Lung (tissue), 12 donors: ENCODE results near the gene DNAJC5G. TPM values are rescaled to one million over a fixed set of nuclear protein-coding genes. Genes with fewer than 3 reads are reported as not detected.

ENCODE experiments used
- ATAC-seq: fragments of 200-7000 bp; cut with Tn5 transposase; one replicate; pipeline ENCODE4 v1.9.1; 2020; ENCODE audit warnings: moderate number of reproducible peaks; ENCODE audit not compliant: insufficient read depth, low FRiP score
- DNase-seq, 3 donors: peaks; one replicate each; pipeline ENCODE4 v3.0.0-alpha.2; 2013 to 2017
- H3K27ac ChIP-seq, 2 donors: one replicate each; pipeline ENCODE4 v1.5.1; 2013; ENCODE audit warnings: mild to moderate bottlenecking in 2 of 2, moderate library complexity in 2 of 2, control low read depth in 1 of 2, inconsistent platforms in 1 of 2, low read depth in 1 of 2, low read length in 1 of 2
- H3K27me3 ChIP-seq, 3 donors: one replicate each; pipeline ENCODE4 v1.5.1; 2013; ENCODE audit warnings: low read length in 2 of 3; ENCODE audit not compliant: control insufficient read depth in 3 of 3, insufficient read depth in 3 of 3
- H3K36me3 ChIP-seq, 4 donors: one replicate each; pipeline ENCODE4 v1.5.1; 2013; ENCODE audit warnings: low read length in 4 of 4, mild to moderate bottlenecking in 1 of 4, moderate library complexity in 1 of 4; ENCODE audit not compliant: control insufficient read depth in 4 of 4, insufficient read depth in 4 of 4
- H3K4me1 ChIP-seq, 5 donors: one replicate each; pipeline ENCODE4 v1.5.1; 2013; ENCODE audit warnings: low read length in 5 of 5, mild to moderate bottlenecking in 2 of 5, moderate library complexity in 1 of 5; ENCODE audit not compliant: control insufficient read depth in 5 of 5, insufficient read depth in 5 of 5
- H3K4me3 ChIP-seq: one replicate; pipeline ENCODE4 v1.5.1; 2013; ENCODE audit warnings: mild to moderate bottlenecking, control low read depth, moderate library complexity
- H3K9ac ChIP-seq, 2 donors: one replicate each; pipeline ENCODE4 v1.5.1; 2013; ENCODE audit warnings: low read length in 2 of 2, control low read depth in 1 of 2; ENCODE audit not compliant: insufficient read depth in 1 of 2
- H3K9me3 ChIP-seq, 4 donors: one replicate each; pipeline ENCODE4 v1.5.1; 2013; ENCODE audit warnings: low read length in 3 of 4, mild to moderate bottlenecking in 1 of 4, moderate library complexity in 1 of 4; ENCODE audit not compliant: control insufficient read depth in 4 of 4, insufficient read depth in 3 of 4
- CTCF ChIP-seq: IDR thresholded peaks from 2 replicates; pipeline ENCODE4 v1.5.1; 2012; ENCODE audit warnings: mild to moderate bottlenecking; ENCODE audit errors: control extremely low read depth, extremely low read depth
- WGBS, 2 donors: extraction: QIAGEN DNeasy Blood & Tissue Kit; methylation state at CpG; one replicate each; pipeline ENCODE4 v1.1.7; 2013; 5-methylcytosine and 5-hydroxymethylcytosine counted together
- polyA plus RNA-seq, 2 donors: library from polyadenylated mRNA; stranded (reverse); fragments of 200-250 nt; gene quantifications; one replicate each; pipeline ENCODE4 v1.2.1, GENCODE V29; 2013
- total RNA-seq, 2 donors: library from RNA; depleted of rRNA in 1 of 2; stranded (reverse); fragments of >200 nt in 1 of 2; gene quantifications; one replicate each; pipeline ENCODE4 v1.2.1, GENCODE V29; 2014 to 2021
- donor health status: control.
- donor health status: control.
- donor health status: Bipolar disorder and iron deficiency.
- donor health status: healthy.
- donor health status: DM: yes; HTN: yes; CAD: no.

Gene DNAJC5G
- total and polyA plus RNA-seq, 4 donors: not detected

DNA sequence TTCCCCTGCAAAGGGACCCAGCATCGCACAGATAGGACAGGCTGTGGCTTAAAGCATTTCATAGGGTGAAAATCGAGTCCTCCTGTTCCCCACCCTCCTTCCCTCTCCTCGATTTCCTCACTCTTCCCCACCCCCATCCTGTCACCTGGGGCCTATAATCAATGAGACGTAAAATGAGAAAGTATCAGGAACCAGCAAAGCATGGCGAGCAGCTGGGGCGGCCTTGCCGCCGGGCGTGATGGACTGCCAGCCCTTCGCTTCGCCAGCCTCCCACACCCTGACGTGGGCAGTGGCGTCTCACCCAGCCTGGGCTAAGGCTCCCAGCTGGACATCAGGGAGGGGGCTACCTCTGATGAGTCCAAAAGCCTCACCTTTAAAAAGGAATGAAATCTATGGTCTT, 23.5 kb upstream of the DNAJC5G start:
- Histone ChIP-seq H3K9me3 (no peaks in the 10 kb centered on the region), H3K4me3 (no peak overlapping the region), H3K4me1 (no peaks in the 10 kb centered on the region), H3K27ac (no peak overlapping the region), H3K27me3 (peaks cover 0 to 20% (median 5%) of the 10 kb centered on the region in 3 donors), H3K36me3 (no peaks in the 10 kb centered on the region), H3K9ac (no peak overlapping the region)
- 81 to 90% methylated on average over 13 of the region's 13 CpGs for WGBS, 2 donors
- TF ChIP-seq CTCF: no peak
- ATAC-seq (no peak), DNase-seq (no peak)

GRCh38 chr2:27255187-27255586, 20.0 kb upstream of the DNAJC5G start:
- Histone ChIP-seq H3K4me3 (no peak overlapping the region), H3K27ac (no peak overlapping the region), H3K9me3 (no peaks in the 10 kb centered on the region), H3K9ac (no peak overlapping the region), H3K4me1 (no peaks in the 10 kb centered on the region), H3K36me3 (no peaks in the 10 kb centered on the region), H3K27me3 (peaks cover 0 to 38% (median 12%) of the 10 kb centered on the region in 3 donors)
- WGBS, 2 donors: 45 to 50% methylated on average over 13 of the region's 13 CpGs
- no peak for DNase-seq
- TF ChIP-seq CTCF: no peak
- ATAC-seq: no peak

DNA sequence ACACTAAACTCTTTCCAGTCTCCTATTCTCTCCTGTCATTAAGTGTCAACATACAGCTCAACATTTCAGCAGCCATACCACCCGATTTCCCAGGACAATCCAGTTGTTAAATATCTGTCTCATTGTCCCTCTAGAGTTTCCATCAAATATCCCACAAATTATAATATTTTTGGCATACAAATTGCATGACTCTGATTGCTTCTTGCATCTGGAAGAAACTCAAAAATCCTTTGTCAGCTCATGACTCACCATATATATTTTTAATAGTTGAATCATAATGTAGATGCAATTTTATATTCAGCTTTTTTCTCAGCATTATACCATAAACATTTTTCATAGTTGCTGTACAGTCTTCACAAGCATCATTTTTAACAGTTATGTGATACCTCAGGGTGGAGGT, 19.6 kb upstream of the DNAJC5G start:
- Histone ChIP-seq H3K4me3 (no peak overlapping the region), H3K9ac (no peak overlapping the region), H3K27me3 (peaks cover 0 to 43% (median 17%) of the 10 kb centered on the region in 3 donors), H3K27ac (no peak overlapping the region), H3K4me1 (no peaks in the 10 kb centered on the region), H3K9me3 (no peaks in the 10 kb centered on the region), H3K36me3 (no peaks in the 10 kb centered on the region)
- DNase-seq (no peak), ATAC-seq (no peak)
- no peak for TF ChIP-seq CTCF
- WGBS, 2 donors: 34 to 82% methylated on average over 1 of the region's 1 CpG

DNA sequence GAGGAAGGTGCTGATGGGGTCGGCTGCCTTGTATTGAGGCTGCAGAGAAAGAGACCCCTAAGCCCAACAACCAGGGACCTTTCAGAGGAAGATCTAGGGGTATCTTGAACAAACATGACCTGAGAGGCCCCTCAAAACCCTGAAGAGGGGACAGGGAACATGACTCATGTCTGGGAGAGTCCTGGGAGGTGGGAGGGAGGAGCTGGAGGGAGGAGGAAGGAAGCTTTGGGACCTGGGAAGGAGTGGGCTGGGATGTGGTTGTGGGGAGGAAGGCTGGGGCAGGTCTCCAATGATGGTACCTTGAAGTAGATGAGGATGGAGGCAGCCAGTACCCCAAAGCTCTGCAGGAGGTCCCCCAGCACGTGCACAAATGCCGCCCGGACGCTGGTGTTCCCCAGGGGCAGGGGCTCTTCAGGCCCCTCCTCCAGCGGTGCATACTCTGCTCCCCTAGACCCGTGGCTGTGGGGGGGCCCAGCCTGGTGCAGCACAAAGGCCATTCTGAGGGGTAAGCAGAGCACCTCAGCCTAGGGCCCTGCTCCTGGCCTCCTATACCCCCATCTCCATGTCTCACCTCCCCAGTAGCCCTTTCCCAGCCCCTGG, 18.3 kb upstream of the DNAJC5G start:
- Histone ChIP-seq H3K4me3 (no peak overlapping the region), H3K27me3 (peaks cover 0 to 56% (median 25%) of the 10 kb centered on the region in 3 donors), H3K4me1 (peaks cover 0 to 1% (median 0%) of the 10 kb centered on the region in 5 donors), H3K9ac (no peak overlapping the region), H3K9me3 (no peaks in the 10 kb centered on the region), H3K36me3 (no peaks in the 10 kb centered on the region), H3K27ac (no peak overlapping the region)
- ATAC-seq (no peak), DNase-seq (no peak)
- WGBS, 2 donors: 77 to 81% methylated on average over 7 of the region's 7 CpGs
- TF ChIP-seq CTCF: no peak
